Measurements from ENCODE around the gene PSMD7. TPM values are rescaled to one million over a fixed set of nuclear protein-coding genes. Genes with fewer than 3 reads are reported as not detected.

PSMD7 gene
- 10 to 100 TPM; 95.0 to 97.6 TPM for total RNA-seq

- Mint-ChIP-seq H3K27ac (peak within 1 kb of the TSS; percentile 90), H3K4me1 (peaks cover 44% of the 10 kb centered on the region), H3K27me3 (no peaks in the 10 kb centered on the region), H3K9me3 (peaks cover 7% of the 10 kb centered on the region), H3K4me3 (peak within 1 kb of the TSS; percentile 87), H3K36me3 (ENCODE audit: low read depth) (peaks cover 52% of the 10 kb centered on the region)
- CTCF ChIA-PET = interaction anchor here (0.7 to 2.2 kb wide), 7 partner anchors 9 to 430 kb away, joined by 3 to 17 read pairs (median 4); no protein-coding TSS in a partner anchor
- POLR2A ChIA-PET = interaction anchor here (0.5 to 3.6 kb wide), 22 partner anchors 9 to 1632 kb away, joined by 3 to 37 read pairs (median 3); partner anchors contain the start of genes KARS1, RFWD3, TERF2IP and TMEM170A
- DNase-seq = peak; percentile 92
Observed at GRCh38 chr16:74296432-74297144, at the start of gene PSMD7. Gene PSMD7 (plus strand): TSS chr16:74296814. CDS start chr16:74296915, 101 bp downstream.

- Mint-ChIP-seq H3K36me3 (ENCODE audit: low read depth) (no peaks in the 10 kb centered on the region), H3K4me3 (no peak overlapping the region), H3K4me1 (no peaks in the 10 kb centered on the region), H3K9me3 (no peaks in the 10 kb centered on the region), H3K27ac (no peak overlapping the region), H3K27me3 (peaks cover 14% of the 10 kb centered on the region)
- CTCF ChIA-PET = no interaction called here
- POLR2A ChIA-PET = no interaction called here
- no peak for DNase-seq
Observed at GRCh38 chr16:74249254-74249653, 47.4 kb upstream of the PSMD7 start.

GRCh38 chr16:74249846-74250245 is 46.8 kb upstream of the PSMD7 start:
- POLR2A ChIA-PET = no interaction called here
- H3K36me3 Mint-ChIP-seq (ENCODE audit: low read depth) = no peaks in the 10 kb centered on the region
- CTCF ChIA-PET = no interaction called here
- no peaks in the 10 kb centered on the region for H3K9me3 Mint-ChIP-seq
- no peak overlapping the region for H3K4me3 Mint-ChIP-seq
- peaks cover 12% of the 10 kb centered on the region for H3K27me3 Mint-ChIP-seq
- H3K4me1 Mint-ChIP-seq = no peaks in the 10 kb centered on the region
- H3K27ac Mint-ChIP-seq = no peak overlapping the region
- DNase-seq = no peak

- CTCF ChIA-PET = no interaction called here
- H3K27me3 Mint-ChIP-seq = peaks cover 6% of the 10 kb centered on the region
- POLR2A ChIA-PET = no interaction called here
- H3K9me3 Mint-ChIP-seq = no peaks in the 10 kb centered on the region
- H3K4me3 Mint-ChIP-seq = no peak overlapping the region
- no peak overlapping the region for H3K27ac Mint-ChIP-seq
- no peaks in the 10 kb centered on the region for H3K4me1 Mint-ChIP-seq
- H3K36me3 Mint-ChIP-seq (ENCODE audit: low read depth) = no peaks in the 10 kb centered on the region
- no peak for DNase-seq
Observed at GRCh38 chr16:74252329-74252728, 44.3 kb upstream of the PSMD7 start.

- no peaks in the 10 kb centered on the region for H3K9me3 Mint-ChIP-seq
- no peaks in the 10 kb centered on the region for H3K4me1 Mint-ChIP-seq
- POLR2A ChIA-PET = no interaction called here
- H3K4me3 Mint-ChIP-seq = no peak overlapping the region
- no peak overlapping the region for H3K27ac Mint-ChIP-seq
- CTCF ChIA-PET = interaction anchor here (0.7 kb wide), 1 partner anchor 946 kb away, joined by 3 read pairs; no protein-coding TSS in a partner anchor
- DNase-seq = no peak
- peaks cover under 1% of the 10 kb centered on the region for H3K27me3 Mint-ChIP-seq
- no peaks in the 10 kb centered on the region for H3K36me3 Mint-ChIP-seq (ENCODE audit: low read depth)
Observed at GRCh38 chr16:74253161-74253938, 43.3 kb upstream of the PSMD7 start.

- ChIA-PET POLR2A (no interaction called here), CTCF (no interaction called here)
- no peaks in the 10 kb centered on the region for H3K9me3 Mint-ChIP-seq
- no peak overlapping the region for H3K27ac Mint-ChIP-seq
- H3K27me3 Mint-ChIP-seq = no peaks in the 10 kb centered on the region
- H3K4me3 Mint-ChIP-seq = no peak overlapping the region
- no peaks in the 10 kb centered on the region for H3K36me3 Mint-ChIP-seq (ENCODE audit: low read depth)
- no peaks in the 10 kb centered on the region for H3K4me1 Mint-ChIP-seq
- DNase-seq = no peak
Observed at GRCh38 chr16:74257061-74257460, 39.6 kb upstream of the PSMD7 start.

- no peaks in the 10 kb centered on the region for H3K27me3 Mint-ChIP-seq
- POLR2A ChIA-PET = no interaction called here
- H3K4me1 Mint-ChIP-seq = no peaks in the 10 kb centered on the region
- H3K9me3 Mint-ChIP-seq = no peaks in the 10 kb centered on the region
- CTCF ChIA-PET = no interaction called here
- H3K27ac Mint-ChIP-seq = no peak overlapping the region
- no peak for DNase-seq
- no peaks in the 10 kb centered on the region for H3K36me3 Mint-ChIP-seq (ENCODE audit: low read depth)
- H3K4me3 Mint-ChIP-seq = no peak overlapping the region
Observed at GRCh38 chr16:74261068-74261467, 35.5 kb upstream of the PSMD7 start.

- Mint-ChIP-seq H3K4me1 (no peaks in the 10 kb centered on the region), H3K27ac (no peak overlapping the region), H3K36me3 (ENCODE audit: low read depth) (no peaks in the 10 kb centered on the region), H3K27me3 (peaks cover 8% of the 10 kb centered on the region), H3K9me3 (no peaks in the 10 kb centered on the region), H3K4me3 (no peak overlapping the region)
- POLR2A ChIA-PET = no interaction called here
- CTCF ChIA-PET = no interaction called here
- DNase-seq = no peak
Observed at GRCh38 chr16:74264811-74265210, 31.8 kb upstream of the PSMD7 start.

- no peak overlapping the region for H3K4me3 Mint-ChIP-seq
- no peaks in the 10 kb centered on the region for H3K36me3 Mint-ChIP-seq (ENCODE audit: low read depth)
- CTCF ChIA-PET = interaction anchor here (1.8 kb wide), 1 partner anchor 11 kb away, joined by 6 read pairs; no protein-coding TSS in a partner anchor
- no peak for DNase-seq
- POLR2A ChIA-PET = no interaction called here
- H3K27me3 Mint-ChIP-seq = peaks cover 8% of the 10 kb centered on the region
- H3K4me1 Mint-ChIP-seq = no peaks in the 10 kb centered on the region
- H3K9me3 Mint-ChIP-seq = no peaks in the 10 kb centered on the region
- H3K27ac Mint-ChIP-seq = no peak overlapping the region
Observed at GRCh38 chr16:74268372-74268782, 28.2 kb upstream of the PSMD7 start.

GRCh38 chr16:74271872-74272271 is 24.7 kb upstream of the PSMD7 start:
- Mint-ChIP-seq H3K9me3 (no peaks in the 10 kb centered on the region), H3K36me3 (ENCODE audit: low read depth) (no peaks in the 10 kb centered on the region), H3K4me3 (no peak overlapping the region), H3K4me1 (no peaks in the 10 kb centered on the region), H3K27me3 (peaks cover 23% of the 10 kb centered on the region), H3K27ac (no peak overlapping the region)
- no peak for DNase-seq
- ChIA-PET POLR2A (no interaction called here), CTCF (no interaction called here)

- peaks cover 6% of the 10 kb centered on the region for H3K9me3 Mint-ChIP-seq
- no peaks in the 10 kb centered on the region for H3K36me3 Mint-ChIP-seq (ENCODE audit: low read depth)
- no peak overlapping the region for H3K4me3 Mint-ChIP-seq
- no peak overlapping the region for H3K27ac Mint-ChIP-seq
- ChIA-PET POLR2A (interaction anchor here (1.2 kb wide), 1 partner anchor 22 kb away, joined by 3 read pairs; no protein-coding TSS in a partner anchor), CTCF (interaction anchor here (0.9 to 1.3 kb wide), 4 partner anchors 17 to 167 kb away, joined by 3 to 5 read pairs (median 4); no protein-coding TSS in a partner anchor)
- no peak for DNase-seq
- peaks cover 23% of the 10 kb centered on the region for H3K27me3 Mint-ChIP-seq
- H3K4me1 Mint-ChIP-seq = peaks cover 6% of the 10 kb centered on the region
Observed at GRCh38 chr16:74275031-74275636, 21.5 kb upstream of the PSMD7 start.

GRCh38 chr16:74275711-74276110 is 20.9 kb upstream of the PSMD7 start:
- no peak overlapping the region for H3K4me3 Mint-ChIP-seq
- H3K9me3 Mint-ChIP-seq = peaks cover 6% of the 10 kb centered on the region
- ChIA-PET POLR2A (interaction anchor here (1.2 kb wide), 1 partner anchor 21 kb away, joined by 3 read pairs; no protein-coding TSS in a partner anchor), CTCF (interaction anchor here (0.7 to 1.3 kb wide), 4 partner anchors 17 to 168 kb away, joined by 3 to 5 read pairs (median 4); no protein-coding TSS in a partner anchor)
- no peak overlapping the region for H3K27ac Mint-ChIP-seq
- H3K4me1 Mint-ChIP-seq = peaks cover 6% of the 10 kb centered on the region
- DNase-seq = no peak
- H3K27me3 Mint-ChIP-seq = peaks cover 23% of the 10 kb centered on the region
- H3K36me3 Mint-ChIP-seq (ENCODE audit: low read depth) = no peaks in the 10 kb centered on the region

- no peak overlapping the region for H3K27ac Mint-ChIP-seq
- H3K27me3 Mint-ChIP-seq = peaks cover 23% of the 10 kb centered on the region
Observed at GRCh38 chr16:74277974-74278373, 18.6 kb upstream of the PSMD7 start.

More at GRCh38 chr16:74277974-74278373, 18.6 kb upstream of the PSMD7 start:
- no peaks in the 10 kb centered on the region for H3K36me3 Mint-ChIP-seq (ENCODE audit: low read depth)
- H3K4me1 Mint-ChIP-seq = peaks cover 6% of the 10 kb centered on the region
- no peak for DNase-seq
- ChIA-PET POLR2A (no interaction called here), CTCF (no interaction called here)
- H3K9me3 Mint-ChIP-seq = peaks cover 6% of the 10 kb centered on the region
- no peak overlapping the region for H3K4me3 Mint-ChIP-seq

Data from activated CD4-positive, alpha-beta memory T cell treated with anti-CD3 and anti-CD28 coated beads, Interleukin-2, amount 10 ng/mL, durations not matched to agents 7 days and 5 days (primary cell).